Breast epithelium (tissue), 3 donors: Measurements from ENCODE around the gene ADCY1.
"Not testable (repeated sequence)": the region's sequence is repeated elsewhere in the genome, so short reads cannot be mapped to it uniquely, and the experiment has no call there.

ENCODE experiments used
- POLR2A ChIP-seq: fragments of 450-650 bp; IDR thresholded peaks from one replicate; pipeline ENCODE4 v1.6.1; 2016; ENCODE audit warnings: antibody characterized with exemption, mild to moderate bottlenecking, moderate library complexity
- POLR2AphosphoS5 ChIP-seq, 3 donors: sonication (generic); formaldehyde crosslinking; IDR thresholded peaks; one replicate each; pipeline ENCODE4 v1.6.1; 2017; ENCODE audit warnings: antibody characterized with exemption in 3 of 3
- TF ChIP-seq, protein P1 (sequence below), 3 donors: fragments of 450-650 bp; IDR thresholded peaks; one replicate each; pipeline ENCODE4 v1.5.1; 2016 to 2017; ENCODE audit warnings: antibody characterized with exemption in 3 of 3, mild to moderate bottlenecking in 3 of 3, moderate library complexity in 3 of 3

DNA sequence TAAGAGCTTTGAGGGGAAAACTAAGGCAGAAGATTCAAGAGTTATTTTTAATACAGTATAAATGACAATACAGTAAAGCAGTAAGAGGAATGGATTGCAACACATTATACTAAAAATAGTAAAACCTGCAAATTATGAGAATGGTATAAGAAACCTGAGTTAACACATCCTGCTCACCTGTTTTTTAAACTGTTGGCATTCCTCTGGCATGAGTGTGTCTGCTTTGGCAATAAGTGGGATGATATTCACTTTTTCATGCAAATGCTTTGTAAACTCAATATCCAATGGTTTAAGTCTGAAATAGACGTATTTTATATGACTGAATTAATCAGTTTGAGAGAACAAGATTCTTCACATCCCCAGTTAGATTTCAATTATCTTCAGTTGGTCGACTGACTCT, 177.2 kb downstream of the ADCY1 start:
- TF ChIP-seq, protein P1, sequence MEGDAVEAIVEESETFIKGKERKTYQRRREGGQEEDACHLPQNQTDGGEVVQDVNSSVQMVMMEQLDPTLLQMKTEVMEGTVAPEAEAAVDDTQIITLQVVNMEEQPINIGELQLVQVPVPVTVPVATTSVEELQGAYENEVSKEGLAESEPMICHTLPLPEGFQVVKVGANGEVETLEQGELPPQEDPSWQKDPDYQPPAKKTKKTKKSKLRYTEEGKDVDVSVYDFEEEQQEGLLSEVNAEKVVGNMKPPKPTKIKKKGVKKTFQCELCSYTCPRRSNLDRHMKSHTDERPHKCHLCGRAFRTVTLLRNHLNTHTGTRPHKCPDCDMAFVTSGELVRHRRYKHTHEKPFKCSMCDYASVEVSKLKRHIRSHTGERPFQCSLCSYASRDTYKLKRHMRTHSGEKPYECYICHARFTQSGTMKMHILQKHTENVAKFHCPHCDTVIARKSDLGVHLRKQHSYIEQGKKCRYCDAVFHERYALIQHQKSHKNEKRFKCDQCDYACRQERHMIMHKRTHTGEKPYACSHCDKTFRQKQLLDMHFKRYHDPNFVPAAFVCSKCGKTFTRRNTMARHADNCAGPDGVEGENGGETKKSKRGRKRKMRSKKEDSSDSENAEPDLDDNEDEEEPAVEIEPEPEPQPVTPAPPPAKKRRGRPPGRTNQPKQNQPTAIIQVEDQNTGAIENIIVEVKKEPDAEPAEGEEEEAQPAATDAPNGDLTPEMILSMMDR (IDR thresholded peaks at IDR 0.05): not testable (repeated sequence)
- TF ChIP-seq POLR2A; POLR2AphosphoS5 (IDR thresholded peaks at IDR 0.05): not testable (repeated sequence)
